GM19240 (cell line): ENCODE data around the gene SRGN.
"Not testable (repeated sequence)": the region's sequence is repeated elsewhere in the genome, so short reads cannot be mapped to it uniquely, and the experiment has no call there.

Experiments used
- DNase-seq: peaks from one replicate; pipeline ENCODE4 v3.0.0; 2011; ENCODE audit warnings: low spot score; ENCODE audit not compliant: insufficient read length

SRGN gene, protein sequence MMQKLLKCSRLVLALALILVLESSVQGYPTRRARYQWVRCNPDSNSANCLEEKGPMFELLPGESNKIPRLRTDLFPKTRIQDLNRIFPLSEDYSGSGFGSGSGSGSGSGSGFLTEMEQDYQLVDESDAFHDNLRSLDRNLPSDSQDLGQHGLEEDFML

GRCh38 chr10:69087590-69088470, at the start of gene SRGN:
TSS of gene SRGN (plus strand) at chr10:69088103. CDS start at chr10:69088158, 55 bp downstream.
- DNase-seq = peak; percentile 23

DNA sequence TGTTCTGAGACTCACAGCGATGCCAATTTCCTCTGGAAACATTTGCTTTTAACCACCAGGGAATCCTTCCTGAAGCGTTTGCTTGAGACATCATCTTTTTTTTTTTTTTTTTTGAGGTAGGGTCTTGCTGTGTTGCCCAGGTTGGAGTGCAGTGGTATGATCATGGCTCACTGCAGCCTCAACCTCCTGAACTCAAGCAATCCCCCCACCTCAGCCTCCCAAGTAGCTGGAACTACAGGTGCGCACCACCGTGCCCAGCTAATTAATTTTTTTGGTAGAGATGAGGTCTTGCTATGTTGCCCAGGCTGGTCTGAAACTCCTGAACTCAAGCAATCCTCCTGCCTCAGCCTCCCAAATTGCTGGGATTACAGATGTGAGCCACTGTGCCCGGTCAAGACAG, 47.0 kb upstream of the SRGN start:
- DNase-seq = not testable (repeated sequence)

DNA sequence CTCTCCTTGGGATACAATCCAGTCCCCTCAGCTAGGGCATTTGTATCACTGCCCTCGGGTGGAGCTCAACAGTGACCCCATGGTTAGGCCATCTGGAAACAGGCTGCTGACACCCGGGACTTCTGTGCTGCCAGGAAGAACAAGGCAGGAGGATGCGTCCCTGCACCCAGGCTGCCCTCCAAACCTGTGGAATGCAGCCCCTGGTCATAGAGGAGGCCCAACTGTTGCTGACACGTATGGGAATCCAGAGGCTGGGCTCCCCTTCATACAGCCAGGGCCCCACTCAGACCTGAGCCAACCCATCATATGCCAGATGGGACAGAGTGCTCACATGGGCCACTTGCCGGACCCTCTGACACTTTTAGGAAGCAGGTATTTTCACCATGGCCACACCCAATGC, 45.5 kb upstream of the SRGN start:
- no peak for DNase-seq

DNA sequence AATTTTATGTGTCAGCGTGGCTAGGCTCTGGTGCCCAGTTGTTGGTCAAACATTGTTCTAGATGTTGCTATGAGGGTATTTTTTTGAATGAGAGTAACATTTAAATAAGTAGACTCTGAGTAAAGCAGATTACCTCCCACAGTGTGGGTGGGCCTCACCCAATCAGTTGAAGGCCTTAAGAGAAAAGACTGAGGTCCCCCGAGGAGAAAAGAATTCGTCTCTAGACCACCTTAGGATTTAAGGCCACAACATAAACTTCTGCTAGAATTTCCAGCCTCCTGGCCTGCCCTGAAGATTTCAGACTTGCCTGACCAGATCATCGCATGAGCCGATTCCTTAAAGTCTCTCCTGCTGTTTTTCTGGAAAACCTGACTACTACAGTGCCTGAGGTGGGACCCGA, 45.1 kb upstream of the SRGN start:
- no peak for DNase-seq

DNA sequence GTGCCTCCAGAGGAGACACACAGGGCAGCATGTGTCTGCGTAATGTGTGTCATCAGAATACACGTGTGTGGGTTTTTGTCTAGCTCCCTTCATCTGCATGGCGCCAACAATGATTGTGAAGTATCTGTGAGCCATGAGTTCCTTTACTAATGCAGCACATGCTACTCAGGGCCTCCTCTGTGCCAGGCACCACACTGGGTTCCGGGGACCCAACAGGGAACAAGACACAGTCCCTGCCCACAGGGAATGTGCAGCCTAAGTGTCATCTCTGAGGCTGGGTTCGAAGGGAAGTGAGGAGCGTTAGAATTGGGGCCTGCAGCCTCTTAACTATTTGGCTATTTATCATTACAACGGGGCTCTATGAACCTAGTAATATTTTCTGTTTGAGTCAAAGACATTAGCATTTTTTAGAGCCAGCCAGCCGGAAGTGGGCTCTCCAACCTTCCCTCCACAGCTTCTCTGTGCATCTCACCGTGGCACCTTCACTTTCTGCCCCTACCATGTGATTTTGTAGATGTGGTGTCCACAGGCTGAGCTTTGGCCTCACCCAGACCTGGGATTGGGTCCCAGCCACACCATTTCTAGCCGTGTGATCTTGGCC, 43.9 kb upstream of the SRGN start:
- no peak for DNase-seq

DNA sequence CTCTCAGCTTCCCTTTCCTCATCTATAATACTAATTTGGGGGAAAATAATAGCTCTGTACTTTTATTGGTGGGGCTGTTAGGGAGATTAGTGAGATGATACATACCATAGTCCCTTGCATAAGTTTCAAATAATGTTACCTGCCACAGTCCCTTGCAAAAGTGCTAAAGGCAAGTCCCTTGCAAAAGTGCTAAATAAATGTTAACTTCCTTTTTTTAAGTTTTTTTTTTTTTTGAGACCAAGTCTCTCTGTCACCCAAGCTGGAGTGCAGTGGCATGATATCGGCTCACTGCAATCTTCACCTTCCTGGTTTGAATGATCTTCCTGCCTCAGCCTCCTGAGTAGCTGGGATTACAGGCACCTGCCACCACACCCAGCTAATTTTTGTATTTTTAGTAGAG, 43.4 kb upstream of the SRGN start:
- no peak for DNase-seq

DNA sequence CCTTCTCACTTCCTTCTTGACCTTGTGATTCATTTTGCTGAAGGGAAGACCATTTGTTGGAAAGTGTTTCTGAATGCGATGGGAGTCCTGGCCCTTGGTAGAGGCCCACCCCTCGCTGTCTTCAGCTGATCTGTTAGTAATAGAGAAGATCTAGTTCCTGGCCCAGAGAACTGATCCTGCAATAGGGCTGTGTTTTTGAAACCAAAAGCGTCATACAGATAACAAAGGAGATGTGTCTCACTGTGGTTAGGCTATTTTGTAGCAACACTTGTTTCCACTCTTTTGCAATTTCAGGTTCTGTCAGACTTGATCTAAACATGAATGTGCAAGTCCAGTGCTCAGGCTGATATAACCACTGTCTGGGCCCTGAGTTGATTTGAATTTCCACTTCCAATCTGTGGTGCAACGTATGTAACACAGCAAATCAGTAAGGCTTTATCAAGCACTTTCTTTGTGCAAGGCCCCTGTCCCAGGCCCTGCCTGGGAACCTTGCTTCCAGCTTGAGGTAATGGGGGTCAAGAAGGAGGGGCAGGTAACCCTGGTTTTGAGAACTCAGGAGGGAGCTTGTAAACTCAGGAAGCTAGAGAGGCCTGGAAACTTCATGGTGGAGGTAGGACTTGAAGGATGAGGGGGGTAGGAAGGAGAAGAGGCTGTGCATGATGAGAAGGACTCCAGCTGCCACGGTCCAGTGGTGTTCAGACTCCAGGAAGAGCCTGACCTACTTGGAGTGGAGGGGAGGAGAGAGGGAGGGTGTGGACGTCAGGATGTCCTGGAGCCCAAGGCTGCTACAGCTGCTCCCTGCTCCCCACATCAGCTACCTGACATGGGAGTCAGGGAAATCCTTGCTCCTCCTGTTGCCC, 42.2 kb upstream of the SRGN start:
- DNase-seq = peak; percentile 37

GRCh38 chr10:69047111-69047832, 40.6 kb upstream of the SRGN start:
- DNase-seq = no peak

DNA sequence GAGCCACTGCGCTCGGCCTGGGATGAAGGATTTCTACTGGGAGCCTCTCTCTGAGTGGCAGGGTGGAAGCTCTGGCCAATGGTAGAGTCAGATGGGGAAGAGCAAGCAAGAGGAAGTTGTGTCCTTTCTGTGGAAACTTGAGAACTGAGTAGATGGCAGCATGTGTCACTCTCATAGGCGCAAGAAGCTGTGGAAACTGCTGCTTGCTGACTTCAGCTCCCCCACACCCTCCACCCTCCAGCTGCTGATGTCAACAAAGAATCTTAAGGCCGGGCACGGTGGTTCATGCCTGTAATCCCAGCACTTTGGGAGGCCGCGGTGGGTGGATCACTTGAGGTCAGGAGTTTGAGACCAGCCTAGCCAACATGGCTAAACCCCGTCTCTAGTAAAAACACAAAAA, 39.8 kb upstream of the SRGN start:
- no peak for DNase-seq

GRCh38 chr10:69049566-69049961, 38.3 kb upstream of the SRGN start:
- no peak for DNase-seq

GRCh38 chr10:69051303-69051702, 36.6 kb upstream of the SRGN start:
- no peak for DNase-seq

GRCh38 chr10:69051710-69052487, 36.0 kb upstream of the SRGN start:
- no peak for DNase-seq

GRCh38 chr10:69052736-69053135, 35.2 kb upstream of the SRGN start:
- no peak for DNase-seq

DNA sequence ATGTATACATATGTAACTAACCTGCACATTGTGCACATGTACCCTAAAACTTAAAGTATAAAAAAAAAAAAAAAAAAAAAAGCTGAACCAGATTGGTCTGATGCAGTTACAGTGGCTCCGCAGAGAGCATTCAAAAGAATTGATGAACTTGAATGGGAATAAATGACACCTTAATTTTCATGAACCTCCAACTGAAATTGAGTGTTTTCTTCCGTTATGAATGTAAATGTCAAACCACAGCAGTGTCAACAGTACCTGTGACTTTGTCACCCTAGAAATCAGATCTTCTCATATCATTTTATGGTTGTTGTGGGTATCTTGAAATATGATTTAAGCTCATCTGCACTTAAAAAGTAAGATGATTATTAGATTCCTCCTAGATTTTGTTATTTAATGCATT, 32.7 kb upstream of the SRGN start:
- no peak for DNase-seq

DNA sequence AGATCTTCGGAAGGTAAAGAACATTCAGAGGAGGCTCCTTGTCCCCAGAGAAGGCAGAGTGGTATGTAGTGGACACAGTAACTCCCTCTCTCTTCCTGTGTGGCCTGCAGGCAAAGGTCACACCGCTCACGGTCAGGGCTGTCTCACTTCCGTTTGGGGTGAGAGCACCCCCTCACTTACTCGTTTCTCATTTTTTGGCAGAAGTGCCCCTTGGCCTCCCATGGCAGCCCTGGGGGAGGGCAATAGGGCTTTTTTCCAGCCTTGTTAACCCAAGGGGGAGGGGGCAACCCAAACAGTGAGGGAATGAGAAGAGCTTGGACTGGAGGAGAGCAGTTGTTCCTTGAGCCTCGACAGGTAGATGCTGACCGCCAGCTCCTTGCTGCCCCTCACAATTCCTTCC, 31.8 kb upstream of the SRGN start:
- no peak for DNase-seq

- DNase-seq = no peak
Measured at GRCh38 chr10:69056536-69057260, 31.2 kb upstream of the SRGN start.

GRCh38 chr10:69057261-69057950, 30.5 kb upstream of the SRGN start:
- no peak for DNase-seq

GRCh38 chr10:69057951-69058297, 30.0 kb upstream of the SRGN start:
- no peak for DNase-seq
